Thyroid gland (tissue), 4 donors: ENCODE data around the gene NEDD1.

Source experiments
- POLR2A ChIP-seq, 2 donors: fragments of 450-650 bp; IDR thresholded peaks; one replicate each; pipeline ENCODE4 v1.6.1; 2017; ENCODE audit warnings: antibody characterized with exemption in 2 of 2, mild to moderate bottlenecking in 2 of 2, moderate library complexity in 1 of 2
- TF ChIP-seq, protein P1 (sequence below), 6 experiments: fragments of 200-600 bp in 3 of 6; fragments of 450-650 bp in 3 of 6; sonication (generic) in 3 of 6; IDR thresholded peaks; one replicate each; pipeline ENCODE4 v1.5.1; 2016 to 2019; ENCODE audit warnings: antibody characterized with exemption in 6 of 6, mild to moderate bottlenecking in 2 of 6, inconsistent platforms in 1 of 6, moderate library complexity in 1 of 6

DNA sequence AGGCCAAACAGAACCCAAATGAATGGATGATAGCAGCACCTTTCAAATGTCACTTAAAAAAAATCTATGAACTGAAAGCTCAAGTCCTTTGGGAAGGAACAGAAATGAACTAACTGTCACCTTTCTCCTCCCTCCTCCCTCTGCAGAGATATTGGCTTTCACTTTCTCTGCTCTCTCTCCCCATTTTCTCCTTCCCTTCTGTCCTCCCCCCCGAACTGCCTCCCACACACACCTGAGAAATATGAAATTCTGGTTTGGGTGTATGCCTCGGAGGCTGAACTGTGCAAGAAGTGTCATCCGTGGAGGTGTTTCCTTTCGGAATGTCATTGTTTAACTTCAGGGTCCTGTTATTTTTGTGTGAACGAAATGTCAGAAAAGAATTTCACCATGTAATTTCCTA is 87.8 kb downstream of the NEDD1 start:
- TF ChIP-seq POLR2A (IDR thresholded peaks at IDR 0.05), result no peak
- TF ChIP-seq, protein P1, sequence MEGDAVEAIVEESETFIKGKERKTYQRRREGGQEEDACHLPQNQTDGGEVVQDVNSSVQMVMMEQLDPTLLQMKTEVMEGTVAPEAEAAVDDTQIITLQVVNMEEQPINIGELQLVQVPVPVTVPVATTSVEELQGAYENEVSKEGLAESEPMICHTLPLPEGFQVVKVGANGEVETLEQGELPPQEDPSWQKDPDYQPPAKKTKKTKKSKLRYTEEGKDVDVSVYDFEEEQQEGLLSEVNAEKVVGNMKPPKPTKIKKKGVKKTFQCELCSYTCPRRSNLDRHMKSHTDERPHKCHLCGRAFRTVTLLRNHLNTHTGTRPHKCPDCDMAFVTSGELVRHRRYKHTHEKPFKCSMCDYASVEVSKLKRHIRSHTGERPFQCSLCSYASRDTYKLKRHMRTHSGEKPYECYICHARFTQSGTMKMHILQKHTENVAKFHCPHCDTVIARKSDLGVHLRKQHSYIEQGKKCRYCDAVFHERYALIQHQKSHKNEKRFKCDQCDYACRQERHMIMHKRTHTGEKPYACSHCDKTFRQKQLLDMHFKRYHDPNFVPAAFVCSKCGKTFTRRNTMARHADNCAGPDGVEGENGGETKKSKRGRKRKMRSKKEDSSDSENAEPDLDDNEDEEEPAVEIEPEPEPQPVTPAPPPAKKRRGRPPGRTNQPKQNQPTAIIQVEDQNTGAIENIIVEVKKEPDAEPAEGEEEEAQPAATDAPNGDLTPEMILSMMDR (IDR thresholded peaks at IDR 0.05), result no peak
